HCT116 (cell line): ENCODE data around the gene FTO. TPM values are rescaled to one million over a fixed set of nuclear protein-coding genes. Genes with fewer than 3 reads are reported as not detected.

ENCODE experiments used
- ATAC-seq: fragments of 200-7000 bp; cut with Tn5 transposase; 2 replicates; pipeline ENCODE4 v1.9.1; 2020; ENCODE audit warnings: mild to moderate bottlenecking, moderate library complexity
- BruUV-seq: library from RNA; stranded (reverse); fragments of 400-500 nt; replicated peaks from 2 replicates; lab custom pipeline; 2021; lab: Mats Ljungman, UMichigan
- CTCF ChIA-PET: fragments of 300-600 bp; sonication (Branson Sonifier 250); formaldehyde crosslinking; loops from one replicate; lab custom pipeline; 2021; ENCODE audit warnings: antibody characterized with exemption; lab: Charles Lee
- POLR2A ChIA-PET: fragments of 300-600, 350-600 bp; sonication (Branson Sonifier 250); formaldehyde crosslinking; loops from one replicate; lab custom pipeline; 2021; ENCODE audit warnings: antibody characterized with exemption; lab: Charles Lee
- RAD21 ChIA-PET, 2 experiments: fragments of 300-600 bp; sonication (Branson Sonifier 250); formaldehyde crosslinking; loops; one replicate each; lab custom pipeline; 2023; ENCODE audit warnings: low total read pairs in 2 of 2; ENCODE audit not compliant: uncharacterized antibody in 2 of 2, unreplicated experiment in 2 of 2, low non-redundant PET in 1 of 2; lab: Charles Lee
- DNase-seq: peaks from one replicate; pipeline ENCODE4 v3.0.0-alpha.2; 2010; ENCODE audit warnings: low read depth, low spot score
- H2AFZ ChIP-seq: fragments of 200-600 bp; shearing (Covaris generic), sonication (generic); 2 replicates; pipeline ENCODE4 v1.6.1; 2017; ENCODE audit warnings: low read depth, mixed run types, mixed read lengths, antibody characterized with exemption, low read length; ENCODE audit not compliant: poor library complexity, severe bottlenecking
- H3K27ac ChIP-seq: 2 replicates; pipeline ENCODE4 v1.5.1; 2012; ENCODE audit warnings: low read depth, low read length
- H3K27me3 ChIP-seq: fragments of 200-600 bp; sonication (generic); 2 replicates; pipeline ENCODE4 v1.6.1; 2016; ENCODE audit warnings: mixed run types, low read length, mixed read lengths; ENCODE audit not compliant: insufficient read depth
- H3K36me3 ChIP-seq, 2 experiments: fragments of 200-500 bp in 1 of 2; fragments of 200-600 bp in 1 of 2; sonication (Bioruptor generic) in 1 of 2; sonication (generic) in 1 of 2; 2 replicates each; pipeline versions ENCODE4 v1.5.1 to v1.6.1; 2014 to 2016; ENCODE audit warnings: low read length in 2 of 2, inconsistent platforms in 1 of 2, mixed read lengths in 1 of 2, mixed run types in 1 of 2; ENCODE audit not compliant: insufficient read depth in 2 of 2, control insufficient read depth in 1 of 2
- H3K4me1 ChIP-seq, 2 experiments: fragments of 200-600 bp in 1 of 2; sonication (generic) in 1 of 2; 2 replicates each; pipeline versions ENCODE4 v1.5.1 to v1.6.1; 2012 to 2017; ENCODE audit warnings: low read length in 2 of 2, inconsistent platforms in 1 of 2, mild to moderate bottlenecking in 1 of 2, mixed read lengths in 1 of 2, mixed run types in 1 of 2, moderate library complexity in 1 of 2; ENCODE audit not compliant: insufficient read depth in 2 of 2, control insufficient read depth in 1 of 2
- H3K4me2 ChIP-seq: fragments of 200-600 bp; sonication (generic); 2 replicates; pipeline ENCODE4 v1.6.1; 2017; ENCODE audit warnings: mixed run types, low read length, mixed read lengths
- H3K4me3 ChIP-seq, 2 experiments: fragments of 200-600 bp in 1 of 2; sonication (generic) in 1 of 2; replicated peaks in 1 of 2; 2 replicates each; pipeline ENCODE4 v1.5.1; 2011 to 2016; ENCODE audit warnings: low read length in 2 of 2, control low read depth in 1 of 2, low read depth in 1 of 2, mild to moderate bottlenecking in 1 of 2, mixed read lengths in 1 of 2, mixed run types in 1 of 2
- H3K79me2 ChIP-seq: fragments of 200-600 bp; sonication (generic); 2 replicates; pipeline ENCODE4 v1.6.1; 2017; ENCODE audit warnings: mild to moderate bottlenecking, mixed run types, low read length, moderate library complexity, mixed read lengths; ENCODE audit not compliant: insufficient read depth
- H3K9ac ChIP-seq: fragments of 200-600 bp; sonication (generic); 2 replicates; pipeline ENCODE4 v1.6.1; 2016; ENCODE audit warnings: low read length, mixed read lengths
- H3K9me2 ChIP-seq: fragments of 200-600 bp; sonication (generic), shearing (Covaris generic); 2 replicates; pipeline ENCODE4 v1.6.1; 2017; ENCODE audit warnings: mixed run types, mild to moderate bottlenecking, moderate library complexity; ENCODE audit not compliant: insufficient read depth
- H3K9me3 ChIP-seq, 2 experiments: fragments of 200-500 bp in 1 of 2; fragments of 200-600 bp in 1 of 2; sonication (Bioruptor generic) in 1 of 2; sonication (generic) in 1 of 2; 2 replicates each; pipeline ENCODE4 v1.6.1; 2014 to 2017; ENCODE audit warnings: low read length in 2 of 2, mixed read lengths in 2 of 2, inconsistent platforms in 1 of 2, low read depth in 1 of 2, mild to moderate bottlenecking in 1 of 2, mixed run types in 1 of 2, moderate library complexity in 1 of 2; ENCODE audit not compliant: control insufficient read depth in 1 of 2, insufficient read depth in 1 of 2
- H4K20me1 ChIP-seq: fragments of 200-600 bp; sonication (generic), shearing (Covaris generic); 2 replicates; pipeline ENCODE4 v1.6.1; 2017; ENCODE audit warnings: mixed run types, mild to moderate bottlenecking, moderate library complexity; ENCODE audit not compliant: insufficient read depth
- CBX3 ChIP-seq: IDR thresholded peaks from 2 replicates; pipeline ENCODE4 v1.6.1; 2012; ENCODE audit warnings: low read depth
- CEBPB ChIP-seq: IDR thresholded peaks from 2 replicates; pipeline ENCODE4 v1.6.1; 2012; ENCODE audit warnings: low read depth
- EGR1 ChIP-seq: IDR thresholded peaks from 2 replicates; pipeline ENCODE4 v1.6.1; 2012; ENCODE audit warnings: low read depth
- ELF1 ChIP-seq: IDR thresholded peaks from 2 replicates; pipeline ENCODE4 v1.6.1; 2012; ENCODE audit warnings: low read depth, borderline replicate concordance
- EZH2 ChIP-seq: fragments of 200-600 bp; sonication (generic); IDR thresholded peaks from 2 replicates; pipeline ENCODE4 v1.6.1; 2017; ENCODE audit warnings: antibody characterized with exemption, mixed run types
- FOSL1 ChIP-seq: IDR thresholded peaks from 2 replicates; pipeline ENCODE4 v1.6.1; 2012; ENCODE audit warnings: low read depth
- JUND ChIP-seq: IDR thresholded peaks from 2 replicates; pipeline ENCODE4 v1.6.1; 2012
- POLR2AphosphoS5 ChIP-seq: IDR thresholded peaks from 2 replicates; pipeline ENCODE4 v1.6.1; 2011; ENCODE audit warnings: mild to moderate bottlenecking, low read depth, low read length, moderate library complexity
- RAD21 ChIP-seq: IDR thresholded peaks from 2 replicates; pipeline ENCODE4 v1.6.1; 2012; ENCODE audit warnings: low read depth, mild to moderate bottlenecking
- REST ChIP-seq: IDR thresholded peaks from 2 replicates; pipeline ENCODE4 v1.6.1; 2012; ENCODE audit warnings: low read depth
- SIN3A ChIP-seq: IDR thresholded peaks from 2 replicates; pipeline ENCODE4 v1.6.1; 2012; ENCODE audit warnings: low read depth
- SP1 ChIP-seq: IDR thresholded peaks from 2 replicates; pipeline ENCODE4 v1.6.1; 2012; ENCODE audit warnings: low read depth
- SRF ChIP-seq: IDR thresholded peaks from 2 replicates; pipeline ENCODE4 v1.6.1; 2012; ENCODE audit warnings: low read depth
- TCF7L2 ChIP-seq: IDR thresholded peaks from 2 replicates; pipeline ENCODE4 v1.7.0; 2011; ENCODE audit warnings: borderline replicate concordance, inconsistent platforms; ENCODE audit not compliant: insufficient read depth, insufficient read length; ENCODE audit errors: extremely low read depth
- YY1 ChIP-seq: IDR thresholded peaks from 2 replicates; pipeline ENCODE4 v1.6.1; 2011; ENCODE audit warnings: low read length, low read depth, moderate library complexity, mild to moderate bottlenecking; ENCODE audit not compliant: insufficient replicate concordance; ENCODE audit errors: extremely low read depth
- ZBTB33 ChIP-seq: IDR thresholded peaks from 2 replicates; pipeline ENCODE4 v1.6.1; 2011; ENCODE audit warnings: mild to moderate bottlenecking, low read length, moderate library complexity; ENCODE audit not compliant: insufficient replicate concordance; ENCODE audit errors: extremely low read depth
- ZFX ChIP-seq: fragments of 450-650 bp; IDR thresholded peaks from 2 replicates; pipeline ENCODE4 v1.6.1; 2017
- intact Hi-C: fragments of 100-400 bp; cut with micrococcal nuclease; formaldehyde crosslinking; loops from 2 replicates; pipeline ENCODE4 v1.10.0; 2022
- total RNA-seq: library from RNA; stranded (reverse); gene quantifications from one replicate; pipeline ENCODE4 v1.2.1, GENCODE V29; 2021; ENCODE audit not compliant: unreplicated experiment
- TF ChIP-seq, protein P1 (sequence below): IDR thresholded peaks from 2 replicates; pipeline ENCODE4 v1.6.1; 2012
- TF ChIP-seq, protein P2 (sequence below), 3 experiments: fragments of 200-600 bp in 1 of 3; sonication (generic) in 1 of 3; IDR thresholded peaks in 2 of 3; conservative IDR thresholded peaks in 1 of 3; 2 replicates each; pipeline ENCODE4 v1.5.1; 2012 to 2017; ENCODE audit warnings: low read depth in 2 of 3, low read length in 2 of 3, antibody characterized with exemption in 1 of 3, borderline replicate concordance in 1 of 3, control low read depth in 1 of 3, mild to moderate bottlenecking in 1 of 3, mixed read lengths in 1 of 3, mixed run types in 1 of 3, moderate library complexity in 1 of 3; ENCODE audit not compliant: insufficient read depth in 1 of 3

The FTO gene
- total RNA-seq, 1 experiment from 2014 or later = 55.2 TPM

DNA sequence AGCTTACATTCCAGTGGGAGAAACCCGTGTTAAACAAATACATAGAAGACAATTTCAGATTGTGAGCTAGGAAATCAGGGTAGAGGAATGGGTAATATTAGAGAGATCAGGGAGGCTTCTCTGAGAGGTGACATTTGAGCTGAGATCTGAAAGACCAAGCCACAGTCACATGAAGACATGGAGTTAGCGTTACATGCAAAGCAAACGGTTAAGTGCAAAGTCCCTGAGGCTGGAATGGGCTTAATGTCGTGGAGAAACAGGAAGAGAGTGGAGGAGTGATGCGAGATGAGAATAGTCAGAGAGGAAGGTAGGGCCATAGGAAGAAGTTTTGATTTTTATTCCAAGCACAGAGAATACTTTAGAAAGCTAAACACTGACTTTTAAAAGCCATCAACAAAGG, 336.5 kb downstream of the FTO start:
- Histone ChIP-seq H3K4me2 (no peak overlapping the region), H4K20me1 (no peaks in the 10 kb centered on the region), H3K4me1 (no peaks in the 10 kb centered on the region), H3K4me3 (no peak overlapping the region), H3K27me3 (no peaks in the 10 kb centered on the region), H3K27ac (no peak overlapping the region), H2AFZ (no peak overlapping the region), H3K9me2 (no peaks in the 10 kb centered on the region), H3K79me2 (no peaks in the 10 kb centered on the region), H3K9me3 (no peaks in the 10 kb centered on the region), H3K9ac (no peak overlapping the region), H3K36me3 (no peaks in the 10 kb centered on the region)
- ChIA-PET RAD21 (no interaction called here), CTCF (no interaction called here), POLR2A (no interaction called here)
- BruUV-seq = no TSS peak
- no peak for TF ChIP-seq RAD21
- no peak for TF ChIP-seq SP1
- no peak for TF ChIP-seq FOSL1
- no peak for TF ChIP-seq EGR1
- no peak for TF ChIP-seq CEBPB
- no peak for TF ChIP-seq YY1
- no peak for TF ChIP-seq SRF
- no peak for TF ChIP-seq SIN3A
- TF ChIP-seq POLR2AphosphoS5 = no peak
- TF ChIP-seq ZBTB33 = no peak
- TF ChIP-seq ELF1 = no peak
- TF ChIP-seq ZFX = no peak
- TF ChIP-seq, protein P1, sequence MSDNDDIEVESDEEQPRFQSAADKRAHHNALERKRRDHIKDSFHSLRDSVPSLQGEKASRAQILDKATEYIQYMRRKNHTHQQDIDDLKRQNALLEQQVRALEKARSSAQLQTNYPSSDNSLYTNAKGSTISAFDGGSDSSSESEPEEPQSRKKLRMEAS = no peak
- TF ChIP-seq CBX3 = no peak
- TF ChIP-seq TCF7L2 = no peak
- no peak for TF ChIP-seq JUND
- no peak for TF ChIP-seq EZH2
- TF ChIP-seq REST = no peak
- TF ChIP-seq, protein P2, sequence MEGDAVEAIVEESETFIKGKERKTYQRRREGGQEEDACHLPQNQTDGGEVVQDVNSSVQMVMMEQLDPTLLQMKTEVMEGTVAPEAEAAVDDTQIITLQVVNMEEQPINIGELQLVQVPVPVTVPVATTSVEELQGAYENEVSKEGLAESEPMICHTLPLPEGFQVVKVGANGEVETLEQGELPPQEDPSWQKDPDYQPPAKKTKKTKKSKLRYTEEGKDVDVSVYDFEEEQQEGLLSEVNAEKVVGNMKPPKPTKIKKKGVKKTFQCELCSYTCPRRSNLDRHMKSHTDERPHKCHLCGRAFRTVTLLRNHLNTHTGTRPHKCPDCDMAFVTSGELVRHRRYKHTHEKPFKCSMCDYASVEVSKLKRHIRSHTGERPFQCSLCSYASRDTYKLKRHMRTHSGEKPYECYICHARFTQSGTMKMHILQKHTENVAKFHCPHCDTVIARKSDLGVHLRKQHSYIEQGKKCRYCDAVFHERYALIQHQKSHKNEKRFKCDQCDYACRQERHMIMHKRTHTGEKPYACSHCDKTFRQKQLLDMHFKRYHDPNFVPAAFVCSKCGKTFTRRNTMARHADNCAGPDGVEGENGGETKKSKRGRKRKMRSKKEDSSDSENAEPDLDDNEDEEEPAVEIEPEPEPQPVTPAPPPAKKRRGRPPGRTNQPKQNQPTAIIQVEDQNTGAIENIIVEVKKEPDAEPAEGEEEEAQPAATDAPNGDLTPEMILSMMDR (IDR thresholded peaks at IDR 0.05 in 2 of 3, conservative IDR thresholded peaks at IDR 0.05 in 1 of 3; ENCODE audit: borderline replicate concordance in 1 of 3, insufficient read depth in 1 of 3, low read depth in 2 of 3, low read length in 2 of 3) = no peak
- ATAC-seq (no peak), DNase-seq (no peak)
- intact Hi-C loops = no loop called here
